ENCODE data around the gene MYH9. TPM values are rescaled to one million over a fixed set of nuclear protein-coding genes. Genes with fewer than 3 reads are reported as not detected.
A peak's percentile ranks its signal among the peaks of the same experiment; 100 is the strongest.
"Not testable (repeated sequence)": the region's sequence is repeated elsewhere in the genome, so short reads cannot be mapped to it uniquely, and the experiment has no call there.

Gene MYH9
- total RNA-seq, 2 experiments from 2014 or later, result 624 to 679 TPM

- POLR2A ChIA-PET, result no interaction called here
- TF ChIP-seq CTCF (IDR thresholded peaks at IDR 0.05), result no peak
- H3K4me3 Mint-ChIP-seq, result no peak overlapping the region
- intact Hi-C loops (cut with micrococcal nuclease), result no loop called here
- peaks cover 61% of the 10 kb centered on the region for H3K4me1 Mint-ChIP-seq (ENCODE audit: low read depth)
- no peak for DNase-seq
- H3K27ac Mint-ChIP-seq, result peak overlapping the region; percentile 33
- H3K27me3 Mint-ChIP-seq, result no peaks in the 10 kb centered on the region
- peaks cover 16% of the 10 kb centered on the region for H3K36me3 Mint-ChIP-seq (ENCODE audit: low read depth)
- no peaks in the 10 kb centered on the region for H3K9me3 Mint-ChIP-seq
- ATAC-seq, result no peak
- CTCF ChIA-PET, result no interaction called here
These were observed 131.3 kb downstream of the MYH9 start for GRCh38 chr22:36256478-36256877.

- intact Hi-C loops (cut with micrococcal nuclease); H3K9me3 Mint-ChIP-seq; H3K27me3 Mint-ChIP-seq; CTCF ChIA-PET; H3K27ac Mint-ChIP-seq; DNase-seq; ATAC-seq; H3K4me3 Mint-ChIP-seq: not testable (repeated sequence)
- H3K36me3 Mint-ChIP-seq (ENCODE audit: low read depth), result peaks cover 12% of the 10 kb centered on the region
- POLR2A ChIA-PET, result interaction anchor here (0.7 to 3.7 kb wide), 3 partner anchors 17 to 220 kb away, joined by 3 to 24 read pairs (median 3); partner anchors contain the start of gene APOL2
- H3K4me1 Mint-ChIP-seq (ENCODE audit: low read depth), result peaks cover 62% of the 10 kb centered on the region
These were observed 132.2 kb downstream of the MYH9 start for GRCh38 chr22:36255572-36255971.

GRCh38 chr22:36253523-36254490, 134.0 kb downstream of the MYH9 start:
- CTCF ChIA-PET, result interaction anchor here (0.8 to 2.9 kb wide), 11 partner anchors 10 to 233 kb away, joined by 3 to 19 read pairs (median 3); partner anchors contain the start of gene APOL2
- POLR2A ChIA-PET, result interaction anchor here (0.6 to 3.7 kb wide), 6 partner anchors 11 to 718 kb away, joined by 3 to 24 read pairs (median 4); partner anchors contain the start of gene APOL2
- TF ChIP-seq CTCF (IDR thresholded peaks at IDR 0.05), result no peak
- Mint-ChIP-seq H3K4me3 (peak overlapping the region; percentile 83), H3K9me3 (peaks cover 5% of the 10 kb centered on the region), H3K36me3 (ENCODE audit: low read depth) (peaks cover 10% of the 10 kb centered on the region), H3K4me1 (ENCODE audit: low read depth) (peaks cover 59% of the 10 kb centered on the region), H3K27me3 (no peaks in the 10 kb centered on the region), H3K27ac (peak overlapping the region; percentile 94)
- DNase-seq (peak; percentile 64), ATAC-seq (peak; percentile 15)
- intact Hi-C loops (cut with micrococcal nuclease), result no loop called here

- intact Hi-C loops (cut with micrococcal nuclease), result no loop called here
- peaks cover 3% of the 10 kb centered on the region for H3K36me3 Mint-ChIP-seq (ENCODE audit: low read depth)
These were observed 134.8 kb downstream of the MYH9 start, which contains the start of gene APOL1 for GRCh38 chr22:36252754-36253522. Gene APOL1, plus strand, starts transcription at chr22:36253133. Its CDS starts 1,823 bp downstream, at chr22:36254956.

GRCh38 chr22:36251979-36252608, 135.7 kb downstream of the MYH9 start:
- Mint-ChIP-seq H3K4me1 (ENCODE audit: low read depth) (peaks cover 46% of the 10 kb centered on the region), H3K4me3 (peak overlapping the region; percentile 83), H3K27ac (peak overlapping the region; percentile 94)
- H3K36me3 Mint-ChIP-seq (ENCODE audit: low read depth); H3K9me3 Mint-ChIP-seq; ATAC-seq; DNase-seq; H3K27me3 Mint-ChIP-seq; intact Hi-C loops (cut with micrococcal nuclease): not testable (repeated sequence)
- POLR2A ChIA-PET, result interaction anchor here (0.6 to 3.7 kb wide), 4 partner anchors 9 to 258 kb away, joined by 3 to 24 read pairs (median 4); partner anchors contain the start of gene APOL2
- CTCF ChIA-PET, result interaction anchor here (2.9 kb wide), 1 partner anchor 12 kb away, joined by 19 read pairs; the partner anchor contains the start of gene APOL2

More at GRCh38 chr22:36252754-36253522, 134.8 kb downstream of the MYH9 start, which contains the start of gene APOL1:
- peaks cover 5% of the 10 kb centered on the region for H3K9me3 Mint-ChIP-seq
- H3K27me3 Mint-ChIP-seq, result no peaks in the 10 kb centered on the region
- POLR2A ChIA-PET, result interaction anchor here (0.6 to 3.7 kb wide), 5 partner anchors 14 to 258 kb away, joined by 3 to 24 read pairs (median 4); partner anchors contain the start of gene APOL2
- peak; percentile 93 for ATAC-seq
- CTCF ChIA-PET, result interaction anchor here (0.8 to 2.9 kb wide), 7 partner anchors 9 to 234 kb away, joined by 3 to 19 read pairs (median 6); partner anchors contain the start of gene APOL2
- peak; percentile 58 for DNase-seq
- H3K4me1 Mint-ChIP-seq (ENCODE audit: low read depth), result peaks cover 50% of the 10 kb centered on the region
- peak within 1 kb of the TSS; percentile 83 for H3K4me3 Mint-ChIP-seq
- H3K27ac Mint-ChIP-seq, result peak within 1 kb of the TSS; percentile 94
- no peak for TF ChIP-seq CTCF (IDR thresholded peaks at IDR 0.05)

- H3K36me3 Mint-ChIP-seq (ENCODE audit: low read depth); H3K9me3 Mint-ChIP-seq; H3K27me3 Mint-ChIP-seq; H3K4me3 Mint-ChIP-seq; ATAC-seq; intact Hi-C loops (cut with micrococcal nuclease); DNase-seq; H3K27ac Mint-ChIP-seq: not testable (repeated sequence)
- peaks cover 33% of the 10 kb centered on the region for H3K4me1 Mint-ChIP-seq (ENCODE audit: low read depth)
- ChIA-PET POLR2A (interaction anchor here (1.7 kb wide), 1 partner anchor 11 kb away, joined by 8 read pairs; the partner anchor contains the start of gene APOL2), CTCF (interaction anchor here (1.0 to 2.1 kb wide), 3 partner anchors 10 to 236 kb away, joined by 3 to 6 read pairs (median 4); no protein-coding TSS in a partner anchor)
These were observed 137.3 kb downstream of the MYH9 start for GRCh38 chr22:36250292-36250960.
